Measurements from ENCODE around the gene HSFX3. TPM values are rescaled to one million over a fixed set of nuclear protein-coding genes. Genes with fewer than 3 reads are reported as not detected.
A peak's percentile ranks its signal among the peaks of the same experiment; 100 is the strongest.
"Not testable (repeated sequence)": the region's sequence is repeated elsewhere in the genome, so short reads cannot be mapped to it uniquely, and the experiment has no call there.

Gene HSFX3
- total RNA-seq, result not detected in 2 replicates
- long read RNA-seq, result 0 reads

GRCh38 chrX:149549701-149550100 lies at the start of gene HSFX3:
Gene HSFX3 (minus strand): TSS chrX:149549924. CDS start chrX:149549852, 72 bp downstream.
- H3K27ac Mint-ChIP-seq (ENCODE audit: unreplicated experiment); H3K27me3 Mint-ChIP-seq (ENCODE audit: unreplicated experiment); H3K9me3 Mint-ChIP-seq (ENCODE audit: unreplicated experiment); H3K4me3 Mint-ChIP-seq (ENCODE audit: unreplicated experiment); DNase-seq (ENCODE audit: extremely low spot score, unreplicated experiment); H3K36me3 Mint-ChIP-seq (ENCODE audit: unreplicated experiment); H3K4me1 Mint-ChIP-seq (ENCODE audit: unreplicated experiment): not testable (repeated sequence)

DNA sequence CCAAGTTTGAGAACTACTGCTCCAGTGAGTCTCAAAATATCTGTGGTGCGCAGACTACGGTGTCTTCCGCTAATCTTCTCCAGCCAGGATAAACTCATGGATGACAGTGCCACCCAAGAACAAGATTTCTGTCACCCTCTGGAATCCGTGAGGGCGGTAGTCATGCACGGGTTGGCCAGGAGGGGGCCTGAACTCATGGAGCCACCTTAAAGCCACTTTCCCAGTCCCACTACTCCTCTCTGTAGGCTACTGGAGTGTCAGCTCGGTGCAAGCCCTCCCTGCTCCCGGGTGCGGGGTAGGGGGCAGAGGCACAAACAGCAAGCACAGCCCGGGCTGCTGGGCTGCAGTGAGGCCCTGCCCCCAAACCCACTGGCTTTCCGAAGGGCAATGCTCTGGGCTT lies 48.9 kb upstream of the HSFX3 start:
- H3K36me3 Mint-ChIP-seq (ENCODE audit: unreplicated experiment); H3K9me3 Mint-ChIP-seq (ENCODE audit: unreplicated experiment); H3K4me3 Mint-ChIP-seq (ENCODE audit: unreplicated experiment); H3K4me1 Mint-ChIP-seq (ENCODE audit: unreplicated experiment); DNase-seq (ENCODE audit: extremely low spot score, unreplicated experiment); H3K27ac Mint-ChIP-seq (ENCODE audit: unreplicated experiment); H3K27me3 Mint-ChIP-seq (ENCODE audit: unreplicated experiment): not testable (repeated sequence)

DNA sequence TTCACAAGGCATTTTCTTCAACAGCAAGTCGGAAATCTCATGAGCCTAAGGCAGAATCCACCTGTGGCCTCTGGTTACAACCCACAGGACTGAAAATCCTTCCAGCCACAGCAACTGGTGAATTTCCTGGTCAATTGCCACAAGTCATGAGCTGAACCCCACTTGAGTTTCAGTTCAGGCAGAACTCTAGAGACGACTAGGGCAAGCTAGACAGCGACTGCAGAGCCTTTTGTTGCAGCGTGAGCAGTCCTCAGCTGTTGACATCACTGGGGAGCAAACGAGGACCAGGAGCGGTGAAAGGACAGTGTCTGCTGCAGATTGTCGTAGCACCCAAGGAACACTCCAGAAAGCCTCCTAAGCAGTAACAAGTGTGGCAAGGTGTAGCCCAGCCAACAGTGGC lies 46.2 kb upstream of the HSFX3 start:
- H3K4me1 Mint-ChIP-seq (ENCODE audit: unreplicated experiment); H3K27ac Mint-ChIP-seq (ENCODE audit: unreplicated experiment); DNase-seq (ENCODE audit: extremely low spot score, unreplicated experiment); H3K4me3 Mint-ChIP-seq (ENCODE audit: unreplicated experiment); H3K9me3 Mint-ChIP-seq (ENCODE audit: unreplicated experiment); H3K36me3 Mint-ChIP-seq (ENCODE audit: unreplicated experiment); H3K27me3 Mint-ChIP-seq (ENCODE audit: unreplicated experiment): not testable (repeated sequence)

- not testable (repeated sequence) for H3K27ac Mint-ChIP-seq (ENCODE audit: unreplicated experiment); DNase-seq (ENCODE audit: extremely low spot score, unreplicated experiment); H3K27me3 Mint-ChIP-seq (ENCODE audit: unreplicated experiment); H3K36me3 Mint-ChIP-seq (ENCODE audit: unreplicated experiment); H3K4me1 Mint-ChIP-seq (ENCODE audit: unreplicated experiment); H3K9me3 Mint-ChIP-seq (ENCODE audit: unreplicated experiment); H3K4me3 Mint-ChIP-seq (ENCODE audit: unreplicated experiment)
These were observed 45.5 kb upstream of the HSFX3 start, which contains the start of gene HSFX2 for GRCh38 chrX:149595214-149595613. Gene HSFX2 (minus strand): TSS chrX:149595314. CDS start chrX:149594700, 614 bp downstream.

- H3K27ac Mint-ChIP-seq (ENCODE audit: unreplicated experiment); H3K27me3 Mint-ChIP-seq (ENCODE audit: unreplicated experiment); DNase-seq (ENCODE audit: extremely low spot score, unreplicated experiment); H3K4me3 Mint-ChIP-seq (ENCODE audit: unreplicated experiment); H3K36me3 Mint-ChIP-seq (ENCODE audit: unreplicated experiment); H3K9me3 Mint-ChIP-seq (ENCODE audit: unreplicated experiment); H3K4me1 Mint-ChIP-seq (ENCODE audit: unreplicated experiment): not testable (repeated sequence)
These were observed 41.3 kb upstream of the HSFX3 start for GRCh38 chrX:149590993-149591392.

GRCh38 chrX:149587359-149587758 lies 37.6 kb upstream of the HSFX3 start, which contains the start of gene MAGEA9B:
Gene MAGEA9B (minus strand): TSS chrX:149587459. CDS start chrX:149583179, 4,280 bp downstream.
- not testable (repeated sequence) for DNase-seq (ENCODE audit: extremely low spot score, unreplicated experiment); H3K27me3 Mint-ChIP-seq (ENCODE audit: unreplicated experiment); H3K36me3 Mint-ChIP-seq (ENCODE audit: unreplicated experiment); H3K9me3 Mint-ChIP-seq (ENCODE audit: unreplicated experiment); H3K4me3 Mint-ChIP-seq (ENCODE audit: unreplicated experiment); H3K4me1 Mint-ChIP-seq (ENCODE audit: unreplicated experiment); H3K27ac Mint-ChIP-seq (ENCODE audit: unreplicated experiment)

GRCh38 chrX:149585631-149586030 lies 35.9 kb upstream of the HSFX3 start:
- not testable (repeated sequence) for H3K4me1 Mint-ChIP-seq (ENCODE audit: unreplicated experiment); H3K36me3 Mint-ChIP-seq (ENCODE audit: unreplicated experiment); H3K9me3 Mint-ChIP-seq (ENCODE audit: unreplicated experiment); H3K27ac Mint-ChIP-seq (ENCODE audit: unreplicated experiment); H3K27me3 Mint-ChIP-seq (ENCODE audit: unreplicated experiment); H3K4me3 Mint-ChIP-seq (ENCODE audit: unreplicated experiment)
- peak; percentile 49 for DNase-seq (ENCODE audit: extremely low spot score, unreplicated experiment)

GRCh38 chrX:149573456-149573855 lies 23.7 kb upstream of the HSFX3 start:
- not testable (repeated sequence) for H3K9me3 Mint-ChIP-seq (ENCODE audit: unreplicated experiment); H3K4me3 Mint-ChIP-seq (ENCODE audit: unreplicated experiment); H3K36me3 Mint-ChIP-seq (ENCODE audit: unreplicated experiment); H3K27me3 Mint-ChIP-seq (ENCODE audit: unreplicated experiment); H3K27ac Mint-ChIP-seq (ENCODE audit: unreplicated experiment); H3K4me1 Mint-ChIP-seq (ENCODE audit: unreplicated experiment); DNase-seq (ENCODE audit: extremely low spot score, unreplicated experiment)

DNA sequence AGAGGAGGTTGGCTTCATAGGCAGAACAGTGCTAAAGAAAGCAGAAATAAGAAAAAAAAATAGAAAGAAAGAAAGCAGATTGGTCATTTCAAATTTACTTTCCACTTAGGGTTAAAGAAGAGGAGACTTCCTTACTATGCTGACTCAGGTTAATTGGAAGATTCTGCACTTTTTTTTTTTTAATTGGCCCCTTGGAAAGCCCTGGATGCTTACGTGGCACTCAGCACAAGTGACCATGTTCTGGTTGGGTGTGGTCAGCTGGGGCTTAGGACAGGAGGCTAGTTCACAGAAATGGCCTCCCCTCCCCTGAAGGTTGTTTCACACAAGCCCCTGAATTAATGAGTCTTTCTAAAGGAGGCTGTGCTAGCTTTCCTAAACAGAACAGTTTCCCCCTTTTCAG lies 23.0 kb upstream of the HSFX3 start:
- TF ChIP-seq CTCF (IDR thresholded peaks at IDR 0.05), result no peak
- no peaks in the 10 kb centered on the region for H3K27me3 Mint-ChIP-seq (ENCODE audit: unreplicated experiment)
- H3K27ac Mint-ChIP-seq (ENCODE audit: unreplicated experiment), result peak overlapping the region; percentile 71
- H3K4me1 Mint-ChIP-seq (ENCODE audit: unreplicated experiment), result peaks cover 10% of the 10 kb centered on the region
- DNase-seq (ENCODE audit: extremely low spot score, unreplicated experiment), result no peak
- no peak overlapping the region for H3K4me3 Mint-ChIP-seq (ENCODE audit: unreplicated experiment)
- no peaks in the 10 kb centered on the region for H3K36me3 Mint-ChIP-seq (ENCODE audit: unreplicated experiment)
- H3K9me3 Mint-ChIP-seq (ENCODE audit: unreplicated experiment), result peaks cover 4% of the 10 kb centered on the region
